ENCODE results near the gene SPIN4. TPM values are rescaled to one million over a fixed set of nuclear protein-coding genes. Genes with fewer than 3 reads are reported as not detected.

Gene SPIN4
- total and polyA plus RNA-seq, 10 of the 15 experiments (the other 5 are each of a cell fraction or from before 2014, with no cell fraction given): 3.3 to 17.0 (median 7.7) TPM

- TF ChIP-seq KDM1A (IDR thresholded peaks at IDR 0.05; ENCODE audit: borderline replicate concordance) (no peak), NR2F1 (conservative IDR thresholded peaks at IDR 0.05) (no peak), ZBED1 (IDR thresholded peaks at IDR 0.05; ENCODE audit: borderline replicate concordance) (no peak), ZBTB4 (CRISPR knock-in tag; IDR thresholded peaks at IDR 0.05) (no peak), SP1 (IDR thresholded peaks at IDR 0.05; ENCODE audit: low read depth, low read length) (no peak), NFYA (IDR thresholded peaks at IDR 0.05; ENCODE audit: borderline replicate concordance, low read depth, low read length) (no peak), PAX8 (IDR thresholded peaks at IDR 0.05) (no peak), RFX5 (IDR thresholded peaks at IDR 0.05; ENCODE audit: low read depth, low read length) (no peak)
- TF ChIP-seq, protein P1, sequence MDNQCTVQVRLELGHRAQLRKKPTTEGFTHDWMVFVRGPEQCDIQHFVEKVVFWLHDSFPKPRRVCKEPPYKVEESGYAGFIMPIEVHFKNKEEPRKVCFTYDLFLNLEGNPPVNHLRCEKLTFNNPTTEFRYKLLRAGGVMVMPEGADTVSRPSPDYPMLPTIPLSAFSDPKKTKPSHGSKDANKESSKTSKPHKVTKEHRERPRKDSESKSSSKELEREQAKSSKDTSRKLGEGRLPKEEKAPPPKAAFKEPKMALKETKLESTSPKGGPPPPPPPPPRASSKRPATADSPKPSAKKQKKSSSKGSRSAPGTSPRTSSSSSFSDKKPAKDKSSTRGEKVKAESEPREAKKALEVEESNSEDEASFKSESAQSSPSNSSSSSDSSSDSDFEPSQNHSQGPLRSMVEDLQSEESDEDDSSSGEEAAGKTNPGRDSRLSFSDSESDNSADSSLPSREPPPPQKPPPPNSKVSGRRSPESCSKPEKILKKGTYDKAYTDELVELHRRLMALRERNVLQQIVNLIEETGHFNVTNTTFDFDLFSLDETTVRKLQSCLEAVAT (IDR thresholded peaks at IDR 0.05): no peak
- Histone ChIP-seq H3K27me3 (replicated peaks in 1 of 2; ENCODE audit: control insufficient read depth in 2 of 2, insufficient read depth in 2 of 2, low read length in 1 of 2) (no peaks in the 10 kb centered on the region), H3K4me1 (ENCODE audit: control insufficient read depth, insufficient read depth, low read length) (no peaks in the 10 kb centered on the region), H3K79me2 (ENCODE audit: control insufficient read depth, insufficient read depth, low read length) (no peaks in the 10 kb centered on the region), H3K4me3 (no peak overlapping the region), H3K9ac (ENCODE audit: control insufficient read depth, insufficient read depth, low read length) (no peak overlapping the region), H2AFZ (ENCODE audit: control insufficient read depth, low read depth, low read length) (no peak overlapping the region), H3K4me2 (ENCODE audit: control insufficient read depth, insufficient read depth) (no peak overlapping the region), H3K27ac (ENCODE audit: control insufficient read depth, insufficient read depth) (no peak overlapping the region), H4K20me1 (ENCODE audit: control insufficient read depth, insufficient read depth) (no peaks in the 10 kb centered on the region), H3K36me3 (ENCODE audit: control insufficient read depth in 2 of 2, insufficient read depth in 2 of 2, low read length in 1 of 2) (no peaks in the 10 kb centered on the region), H3K9me3 (replicated peaks; ENCODE audit: control insufficient read depth, insufficient read depth, low read length) (no peaks in the 10 kb centered on the region)
- CTCF ChIA-PET: no interaction called here
- no peak for ATAC-seq
- intact Hi-C loops (cut with micrococcal nuclease; ENCODE audit: unreplicated experiment): no loop called here
- DNase-seq (ENCODE audit: low read depth, low spot score): no peak
- SMC1A ChIA-PET (ENCODE audit: uncharacterized antibody, unreplicated experiment): no interaction called here
- no peak for FAIRE-seq
- POLR2A ChIA-PET: no interaction called here
- no TSS peak for BruUV-seq (replicated peaks)
- in situ Hi-C loops (cut with MboI): no loop called here
- RAD21 ChIA-PET (ENCODE audit: unreplicated experiment): no interaction called here
- 56% methylated on average over 13 of the region's 13 CpGs for WGBS (ENCODE audit: insufficient coverage, insufficient replicate concordance, low lambda C conversion rate, missing lambda C conversion rate)
Observed at GRCh38 chrX:63299596-63299995, 51.5 kb downstream of the SPIN4 start.

All from GM12878 (cell line).